Measurements from ENCODE around the gene PTPRN2.
"Not testable (repeated sequence)": the region's sequence is repeated elsewhere in the genome, so short reads cannot be mapped to it uniquely, and the experiment has no call there.

Gene PTPRN2

GRCh38 chr7:158443688-158444483, 143.7 kb downstream of the PTPRN2 start:
- no peak for DNase-seq (ENCODE audit: low read depth in 3 of 3)

- DNase-seq (ENCODE audit: low read depth in 3 of 3), result no peak
Measured at GRCh38 chr7:158443014-158443687, 144.5 kb downstream of the PTPRN2 start.

DNA sequence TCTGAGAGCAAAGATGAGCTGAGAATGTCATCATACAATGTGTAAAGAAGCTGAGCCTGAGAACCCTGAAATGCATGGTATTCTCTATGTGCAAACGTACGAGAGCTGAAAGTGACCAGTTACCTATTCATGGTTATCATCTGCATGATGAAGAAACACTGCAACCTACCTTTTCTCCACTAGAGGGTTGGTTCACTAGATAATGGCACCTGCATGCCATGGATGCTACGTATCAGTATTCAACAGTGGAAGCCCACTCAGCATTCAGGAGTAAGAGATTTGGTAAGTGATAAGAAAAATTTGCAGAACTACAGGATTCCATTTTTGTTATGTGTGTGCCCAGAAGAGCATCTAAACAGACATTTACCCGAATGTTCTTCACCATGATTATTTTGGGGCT, 145.4 kb downstream of the PTPRN2 start:
- no peak for DNase-seq (ENCODE audit: low read depth in 3 of 3)

DNA sequence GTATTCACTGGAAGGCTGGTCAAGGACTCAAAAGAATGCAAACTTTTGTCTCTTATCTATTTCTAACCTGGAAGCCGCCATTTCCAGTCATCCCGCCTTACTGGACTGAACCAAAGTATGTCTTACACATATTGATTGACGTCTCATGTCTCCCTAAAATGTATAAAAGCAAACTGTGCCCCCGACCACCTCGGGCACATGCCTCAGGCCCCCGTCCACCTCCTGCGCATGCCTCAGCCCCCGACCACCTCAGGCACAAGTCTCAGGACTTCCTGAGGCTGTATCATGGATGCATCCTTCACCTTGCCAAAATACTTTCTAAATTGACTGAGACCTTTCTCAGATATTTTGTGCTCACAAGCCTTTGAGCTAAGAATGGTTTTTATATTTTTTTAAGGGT, 148.6 kb downstream of the PTPRN2 start:
- DNase-seq (ENCODE audit: low read depth in 3 of 3), result no peak

- no peak for DNase-seq (ENCODE audit: low read depth in 3 of 3)
Measured at GRCh38 chr7:158432369-158433341, 155.0 kb downstream of the PTPRN2 start.

DNA sequence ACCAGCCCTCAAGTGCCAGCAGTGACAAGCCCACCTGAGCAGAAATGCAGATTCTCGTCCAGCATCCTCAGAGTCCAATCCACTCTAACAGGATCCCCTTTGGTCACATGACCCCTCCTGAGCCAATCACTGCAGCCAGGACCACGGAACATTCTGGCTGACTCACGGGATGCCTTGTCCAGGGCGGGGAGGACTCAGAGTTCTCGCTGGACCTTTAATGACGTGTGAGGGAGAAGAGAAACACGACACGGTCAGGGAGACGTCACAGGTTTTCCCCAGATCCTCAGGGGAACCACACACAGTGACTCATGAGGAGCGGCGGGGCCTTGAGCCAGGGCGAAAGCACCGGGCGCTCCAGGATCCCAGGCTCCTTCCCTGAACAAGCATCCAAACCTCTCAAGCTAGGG, 155.7 kb downstream of the PTPRN2 start:
- no peak for DNase-seq (ENCODE audit: low read depth in 3 of 3)

DNA sequence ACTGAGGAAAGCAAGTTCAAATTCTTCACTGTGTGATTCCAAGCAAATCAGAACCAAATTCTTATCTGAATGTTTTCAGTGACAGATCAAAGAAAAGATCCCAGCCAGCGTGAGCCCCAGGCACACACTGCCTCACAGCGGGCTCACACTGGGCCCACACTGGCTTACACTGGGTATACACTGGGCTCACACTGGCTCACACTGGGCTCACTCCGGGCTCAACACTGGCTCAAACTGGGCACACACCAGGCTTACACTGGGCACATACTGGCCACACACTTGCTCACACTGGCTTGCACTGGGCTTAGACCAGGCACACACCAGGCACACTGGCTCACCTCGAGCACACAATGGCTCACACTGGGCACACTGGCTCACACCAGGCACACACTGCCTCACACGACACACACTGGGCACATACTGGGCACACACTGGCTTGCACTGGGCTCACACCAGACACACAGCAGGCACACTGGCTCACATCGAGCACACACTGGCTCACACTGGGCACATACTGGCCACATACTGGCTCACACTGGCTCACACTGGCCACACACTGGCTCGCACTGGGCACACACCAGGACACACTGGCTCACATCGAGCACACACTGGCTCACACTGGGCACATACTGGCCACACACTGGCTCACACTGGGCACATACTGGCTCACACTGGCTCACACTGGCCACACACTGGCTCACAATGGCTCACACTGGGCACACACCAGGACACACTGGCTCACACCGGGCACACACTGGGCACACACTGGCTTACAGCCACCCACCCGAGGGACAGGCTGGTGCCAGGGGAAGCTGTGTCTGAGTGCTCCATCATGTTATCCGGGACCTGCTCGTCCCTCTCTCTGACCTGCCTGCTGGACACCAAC, 156.3 kb downstream of the PTPRN2 start:
- DNase-seq (ENCODE audit: low read depth in 3 of 3), result no peak

GRCh38 chr7:158430308-158431034, 157.2 kb downstream of the PTPRN2 start:
- no peak for DNase-seq (ENCODE audit: low read depth in 3 of 3)

DNA sequence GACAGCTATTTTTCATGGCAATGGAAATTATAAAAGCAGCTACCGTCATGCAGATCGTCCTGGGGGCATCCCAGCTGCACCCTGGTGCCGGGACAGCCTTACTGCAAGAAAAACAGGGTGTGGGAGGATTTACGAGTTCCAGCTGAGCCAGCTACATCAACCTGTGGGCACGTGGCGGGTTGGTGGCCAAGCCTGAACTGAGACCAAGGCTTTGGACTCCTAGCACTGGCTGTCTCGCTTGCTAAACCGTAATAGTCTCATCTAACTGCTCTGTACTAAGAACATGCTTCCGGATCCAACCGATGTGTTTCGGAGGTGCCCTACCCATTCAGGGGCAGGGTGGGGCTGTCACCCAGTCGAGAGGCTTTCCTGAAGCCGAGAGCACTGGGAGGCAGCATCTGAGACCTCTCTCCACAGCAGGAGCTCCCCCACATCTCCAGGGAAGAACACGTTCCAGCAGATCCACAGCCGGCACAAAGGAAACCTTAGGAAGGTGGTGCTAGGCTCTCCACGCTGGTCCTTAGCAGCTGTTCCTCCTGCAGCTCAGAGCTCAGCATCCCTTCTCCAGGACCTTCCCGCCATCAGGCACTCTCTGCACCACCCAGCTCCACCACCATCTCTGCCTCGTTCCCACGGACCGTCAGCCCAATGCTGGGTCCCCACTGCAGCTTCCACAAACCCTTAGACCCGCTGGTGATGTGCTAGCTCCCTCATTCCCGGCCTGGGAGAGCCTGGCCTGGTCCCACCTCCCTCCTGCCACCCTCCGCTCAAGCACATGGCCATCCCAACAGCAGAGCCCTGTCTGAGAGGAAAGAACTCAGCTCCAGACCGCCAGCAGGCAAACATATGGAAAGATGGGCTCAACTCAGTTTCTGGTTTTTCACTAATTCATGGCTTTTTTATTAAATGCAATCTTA, 158.5 kb downstream of the PTPRN2 start:
- no peak for DNase-seq (ENCODE audit: low read depth in 3 of 3)

DNA sequence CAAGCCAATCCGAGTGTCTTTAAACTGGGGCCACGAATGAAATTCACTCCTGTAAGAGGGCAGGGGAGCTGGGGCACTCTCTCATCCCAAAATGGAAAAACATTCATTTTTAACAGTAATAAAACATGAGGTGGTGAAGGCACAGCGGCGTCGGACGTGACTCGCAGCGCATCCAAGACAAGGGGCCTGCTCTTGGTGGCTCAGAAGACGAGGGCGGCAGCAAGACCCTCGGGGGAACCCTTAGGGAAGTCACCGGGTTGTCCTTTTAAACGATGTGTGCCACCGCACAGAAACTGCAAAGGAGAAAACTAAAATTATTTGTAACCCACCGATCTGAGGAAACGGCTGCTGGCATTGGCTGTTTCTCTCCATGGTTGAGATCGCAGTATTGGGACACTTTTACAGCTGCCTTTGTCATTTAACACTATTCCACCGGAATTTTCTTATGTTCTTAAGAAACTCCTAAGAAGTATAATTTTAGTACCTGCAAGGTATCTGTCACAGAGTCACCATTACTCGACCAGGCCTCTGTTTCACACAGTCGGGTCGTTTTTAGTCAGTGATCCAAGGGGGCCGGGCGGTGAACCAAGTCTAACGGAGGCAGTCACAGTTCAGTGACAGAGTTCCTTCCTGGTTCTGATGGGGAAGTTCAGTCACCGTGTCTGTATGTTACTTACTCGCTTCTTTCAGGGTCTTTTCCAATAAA, 159.3 kb downstream of the PTPRN2 start:
- DNase-seq (ENCODE audit: low read depth in 3 of 3), result no peak

DNA sequence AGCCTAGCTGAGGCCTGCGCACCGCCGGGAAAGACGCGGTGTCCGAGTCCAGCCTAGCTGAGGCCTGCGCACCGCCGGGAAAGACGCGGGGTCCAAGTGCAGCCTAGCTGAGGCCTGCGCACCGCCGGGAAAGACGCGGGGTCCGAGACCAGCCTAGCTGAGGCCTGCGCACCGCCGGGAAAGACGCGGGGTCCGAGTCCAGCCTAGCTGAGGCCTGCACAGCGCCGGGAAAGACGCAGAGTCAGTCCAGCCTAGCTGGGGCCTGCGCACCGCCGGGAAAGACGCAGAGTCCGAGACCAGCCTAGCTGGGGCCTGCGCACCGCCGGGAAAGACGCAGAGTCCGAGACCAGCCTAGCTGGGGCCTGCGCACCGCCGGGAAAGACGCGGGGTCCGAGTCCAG, 161.9 kb downstream of the PTPRN2 start:
- not testable (repeated sequence) for DNase-seq (ENCODE audit: low read depth in 3 of 3)

DNA sequence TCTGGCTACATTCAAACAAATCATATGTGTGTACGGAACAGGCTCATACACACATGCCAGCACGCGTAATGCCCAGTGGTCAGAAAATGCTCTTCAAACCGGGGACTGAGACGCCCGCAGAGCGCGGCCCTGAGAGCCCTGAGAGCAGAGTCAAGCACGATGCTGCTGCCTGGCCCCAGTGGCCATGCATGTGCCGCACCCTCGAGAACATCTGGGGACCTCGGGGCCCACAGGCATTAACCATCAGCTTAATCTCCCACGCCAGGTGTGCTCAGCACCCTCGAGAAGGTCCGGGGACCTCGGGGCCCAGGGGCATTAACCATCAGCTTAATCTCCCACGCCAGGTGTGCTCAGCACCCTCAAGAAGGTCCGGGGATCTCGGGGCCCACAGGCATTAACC, 163.1 kb downstream of the PTPRN2 start:
- no peak for DNase-seq (ENCODE audit: low read depth in 3 of 3)

GRCh38 chr7:158424011-158424410, 163.6 kb downstream of the PTPRN2 start:
- DNase-seq (ENCODE audit: low read depth in 3 of 3), result no peak

DNA sequence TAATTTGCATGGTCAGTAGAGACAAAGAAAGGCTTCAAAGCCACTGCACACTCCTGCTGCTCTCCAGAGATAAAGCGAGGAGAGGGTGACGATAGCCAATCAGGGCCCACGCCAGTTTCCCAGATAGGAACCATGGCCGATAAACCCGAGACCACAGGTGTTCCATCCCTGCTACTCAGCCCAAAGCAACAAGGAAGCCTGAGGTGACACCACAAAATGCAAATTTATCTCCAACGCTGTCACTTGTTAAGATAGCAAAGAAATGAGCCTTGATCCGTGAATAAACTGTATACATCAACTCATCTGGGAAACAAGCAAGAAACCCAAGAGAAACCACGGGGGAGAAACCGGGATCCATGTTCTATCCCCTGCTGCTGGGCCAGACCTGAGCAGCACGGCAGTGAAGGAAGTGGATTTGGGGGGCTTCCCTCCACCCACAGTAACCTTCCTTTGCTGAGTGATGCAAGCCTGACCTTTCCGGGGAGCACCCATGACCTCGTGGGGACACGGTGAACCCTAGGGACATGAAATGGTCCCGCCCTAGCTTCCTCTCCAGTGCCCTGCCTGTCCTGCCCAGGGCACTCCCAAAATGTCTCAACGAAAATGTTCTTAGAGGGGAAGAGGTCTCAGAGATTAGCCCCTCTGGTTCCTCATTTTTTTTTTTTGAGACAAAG, 164.6 kb downstream of the PTPRN2 start:
- DNase-seq (ENCODE audit: low read depth in 3 of 3), result no peak

- DNase-seq (ENCODE audit: low read depth in 3 of 3), result no peak
Measured at GRCh38 chr7:158422196-158422886, 165.3 kb downstream of the PTPRN2 start.

- no peak for DNase-seq (ENCODE audit: low read depth in 3 of 3)
Measured at GRCh38 chr7:158421361-158421760, 166.3 kb downstream of the PTPRN2 start.

DNA sequence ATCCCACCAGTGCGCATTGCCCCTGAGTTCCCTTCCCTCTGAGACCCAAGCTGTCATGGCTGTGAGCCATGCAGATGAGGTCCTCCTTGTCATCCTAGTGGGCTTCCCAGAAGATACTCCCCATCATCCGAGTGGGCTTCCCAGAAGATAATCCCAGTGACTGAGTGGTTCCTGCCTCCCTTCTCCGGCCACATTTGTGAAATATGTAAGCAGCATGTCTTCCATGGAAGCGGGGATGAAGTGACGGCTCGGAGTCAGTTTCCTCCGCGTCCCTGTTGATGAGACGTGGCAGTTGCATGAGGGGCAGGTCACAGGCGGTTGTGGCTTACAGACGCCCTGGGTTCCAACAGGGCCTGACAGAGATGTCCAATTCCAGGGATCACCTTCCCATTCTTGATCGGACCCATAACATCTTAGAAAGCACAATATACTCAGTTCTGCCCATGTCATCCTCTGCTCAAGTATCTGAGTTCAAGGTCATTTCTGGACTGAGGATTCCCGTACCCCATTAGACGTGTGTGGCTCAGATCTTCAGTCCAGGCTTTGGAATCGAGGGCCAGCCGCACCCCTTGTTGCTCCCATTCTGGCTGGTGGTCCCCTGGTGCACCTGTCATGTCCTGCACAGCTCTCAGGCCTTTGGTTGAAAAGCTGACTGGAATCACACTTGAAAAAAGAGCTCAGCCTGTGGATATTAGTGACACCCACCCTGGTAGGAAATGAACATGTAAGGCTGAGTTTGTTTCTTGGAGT, 166.9 kb downstream of the PTPRN2 start:
- no peak for DNase-seq (ENCODE audit: low read depth in 3 of 3)
